ENCODE results near the gene CPSF4. TPM values are rescaled to one million over a fixed set of nuclear protein-coding genes. Genes with fewer than 3 reads are reported as not detected.

The CPSF4 gene
- total RNA-seq, 1 donor = 17.4 TPM

Other genes starting within 250 kb of the CPSF4 start
- not detected for gene KPNA7, start 230.8 kb upstream of the CPSF4 start, total RNA-seq
- not detected for gene MYH16, start 166.1 kb upstream of the CPSF4 start, total RNA-seq
- gene ARPC1A, start 113.0 kb upstream of the CPSF4 start, total RNA-seq = 28.8 TPM
- 282 TPM for gene ARPC1B, start 64.2 kb upstream of the CPSF4 start, total RNA-seq
- 29.6 TPM for gene PDAP1, start 30.3 kb upstream of the CPSF4 start, total RNA-seq
- gene BUD31, start 30.0 kb upstream of the CPSF4 start, total RNA-seq = 99.0 TPM
- 3.1 TPM for gene PTCD1, start 145 bp upstream of the CPSF4 start, total RNA-seq
- 130 TPM for gene ATP5MF, start 27.2 kb downstream of the CPSF4 start, total RNA-seq
- 6.1 TPM for gene ZNF789, start 33.9 kb downstream of the CPSF4 start, total RNA-seq
- 198 TPM for gene ZNF394, start 61.3 kb downstream of the CPSF4 start, total RNA-seq
- gene ZKSCAN5, start 65.7 kb downstream of the CPSF4 start, total RNA-seq = 6.3 TPM
- 1.0 TPM for gene FAM200A, start 113.2 kb downstream of the CPSF4 start, total RNA-seq
- 122 TPM for gene ZNF655, start 119.7 kb downstream of the CPSF4 start, total RNA-seq
- gene TMEM225B, start 159.3 kb downstream of the CPSF4 start, total RNA-seq = 1.4 TPM
- gene ZSCAN25, start 178.0 kb downstream of the CPSF4 start, total RNA-seq = 28.8 TPM
- 0.10 TPM for gene CYP3A5, start 241.1 kb downstream of the CPSF4 start, total RNA-seq

Measured in mononuclear cell (primary cell).